Uterus (tissue), 4 donors: ENCODE results near the gene TRDMT1. TPM values are rescaled to one million over a fixed set of nuclear protein-coding genes. Genes with fewer than 3 reads are reported as not detected.

Source experiments
- DNase-seq, 2 donors: peaks; one replicate each; pipeline ENCODE4 v3.0.0-alpha.2; 2019 to 2020
- H3K27ac ChIP-seq, 2 donors: fragments of 200-600 bp; sonication (generic); 1 replicate in 1 of 2; 2 replicates in 1 of 2; pipeline ENCODE4 v1.5.1; 2016 to 2018
- H3K27me3 ChIP-seq, 2 donors: fragments of 200-600 bp; sonication (generic); one replicate each; pipeline ENCODE4 v1.5.1; 2018 to 2019; ENCODE audit warnings: control low read depth in 1 of 2
- H3K36me3 ChIP-seq, 2 donors: fragments of 200-600 bp; sonication (generic); one replicate each; pipeline ENCODE4 v1.5.1; 2019; ENCODE audit warnings: control low read depth in 1 of 2
- H3K4me1 ChIP-seq, 2 donors: fragments of 200-600 bp; sonication (generic); one replicate each; pipeline ENCODE4 v1.5.1; 2018 to 2019; ENCODE audit warnings: control low read depth in 1 of 2
- H3K4me3 ChIP-seq, 2 donors: fragments of 200-600 bp; sonication (generic); 1 replicate in 1 of 2; 2 replicates in 1 of 2; pipeline ENCODE4 v1.5.1; 2018 to 2019; ENCODE audit warnings: mild to moderate bottlenecking in 1 of 2
- H3K9me3 ChIP-seq, 2 donors: fragments of 200-600 bp; sonication (generic); one replicate each; pipeline ENCODE4 v1.5.1; 2019; ENCODE audit warnings: control low read depth in 1 of 2
- CTCF ChIP-seq, 4 experiments: fragments of 200-600 bp in 2 of 4; fragments of 450-650 bp in 2 of 4; sonication (generic) in 2 of 4; IDR thresholded peaks; one replicate each; pipeline ENCODE4 v1.5.1; 2016 to 2019; ENCODE audit warnings: antibody characterized with exemption in 4 of 4, mild to moderate bottlenecking in 2 of 4, moderate library complexity in 1 of 4
- POLR2A ChIP-seq, 2 donors: fragments of 450-650 bp; IDR thresholded peaks; one replicate each; pipeline ENCODE4 v1.6.1; 2016; ENCODE audit warnings: antibody characterized with exemption in 2 of 2, mild to moderate bottlenecking in 1 of 2, moderate library complexity in 1 of 2
- intact Hi-C: fragments of 100-400 bp; cut with DNase I; formaldehyde crosslinking; loops from one replicate; pipeline ENCODE4 v1.15.1; 2023; ENCODE audit warnings: low total_unique reads
- total RNA-seq, 4 donors: library from RNA; depleted of rRNA in 3 of 4; stranded (reverse); fragments of >200 nt in 3 of 4; gene quantifications; one replicate each; pipeline versions ENCODE4 v1.1.0 to v1.2.4, GENCODE V29; 2014 to 2023
- donor health status: DM: yes; HTN: yes; CAD: no.

The TRDMT1 gene
- total RNA-seq, 4 donors from 2014 or later = 2.6 to 25.4 (median 14.8) TPM

- intact Hi-C loops = no loop called here
- H3K27ac ChIP-seq = no peak overlapping the region
- H3K36me3 ChIP-seq = no peaks in the 10 kb centered on the region
- no peak for DNase-seq
- no peak for TF ChIP-seq POLR2A (IDR thresholded peaks at IDR 0.05)
- TF ChIP-seq CTCF (IDR thresholded peaks at IDR 0.05) = no peak
- H3K4me1 ChIP-seq = no peaks in the 10 kb centered on the region
- no peaks in the 10 kb centered on the region for H3K27me3 ChIP-seq
- no peak overlapping the region for H3K4me3 ChIP-seq
- no peaks in the 10 kb centered on the region for H3K9me3 ChIP-seq
These were observed 43.4 kb upstream of the TRDMT1 start for GRCh38 chr10:17244700-17245365.

- TF ChIP-seq POLR2A (IDR thresholded peaks at IDR 0.05) (no peak), CTCF (IDR thresholded peaks at IDR 0.05) (no peak)
- H3K4me3 ChIP-seq = no peak overlapping the region
- H3K27me3 ChIP-seq = no peaks in the 10 kb centered on the region
- H3K9me3 ChIP-seq = no peaks in the 10 kb centered on the region
- H3K36me3 ChIP-seq = no peaks in the 10 kb centered on the region
- no peak overlapping the region for H3K27ac ChIP-seq
- no peaks in the 10 kb centered on the region for H3K4me1 ChIP-seq
- intact Hi-C loops = no loop called here
- no peak for DNase-seq
These were observed 40.3 kb upstream of the TRDMT1 start for GRCh38 chr10:17241611-17242333.

- intact Hi-C loops = no loop called here
- no peaks in the 10 kb centered on the region for H3K36me3 ChIP-seq
- TF ChIP-seq POLR2A (IDR thresholded peaks at IDR 0.05) (no peak), CTCF (IDR thresholded peaks at IDR 0.05) (no peak)
- H3K4me3 ChIP-seq = no peak overlapping the region
- H3K4me1 ChIP-seq = peaks cover 5% of the 10 kb centered on the region in 2 donors
- no peaks in the 10 kb centered on the region for H3K9me3 ChIP-seq
- H3K27ac ChIP-seq = no peak overlapping the region
- no peak for DNase-seq
- H3K27me3 ChIP-seq = no peaks in the 10 kb centered on the region
These were observed 39.1 kb upstream of the TRDMT1 start for GRCh38 chr10:17240616-17241015.

- no peak overlapping the region for H3K4me3 ChIP-seq
- TF ChIP-seq CTCF (IDR thresholded peaks at IDR 0.05) = no peak
- no peak for TF ChIP-seq POLR2A (IDR thresholded peaks at IDR 0.05)
- intact Hi-C loops = no loop called here
- no peaks in the 10 kb centered on the region for H3K36me3 ChIP-seq
- H3K27ac ChIP-seq = no peak overlapping the region
- no peaks in the 10 kb centered on the region for H3K9me3 ChIP-seq
- H3K27me3 ChIP-seq = no peaks in the 10 kb centered on the region
- H3K4me1 ChIP-seq = peaks cover 5 to 7% of the 10 kb centered on the region in 2 donors
- DNase-seq = no peak
These were observed 38.6 kb upstream of the TRDMT1 start for GRCh38 chr10:17240096-17240495.

GRCh38 chr10:17239345-17240085 lies 38.0 kb upstream of the TRDMT1 start:
- peaks cover 5 to 7% of the 10 kb centered on the region in 2 donors for H3K4me1 ChIP-seq
- no peaks in the 10 kb centered on the region for H3K9me3 ChIP-seq
- intact Hi-C loops = no loop called here
- TF ChIP-seq POLR2A (IDR thresholded peaks at IDR 0.05) = no peak
- TF ChIP-seq CTCF (IDR thresholded peaks at IDR 0.05) = no peak
- no peak overlapping the region for H3K4me3 ChIP-seq
- H3K27me3 ChIP-seq = no peaks in the 10 kb centered on the region
- no peaks in the 10 kb centered on the region for H3K36me3 ChIP-seq
- no peak overlapping the region for H3K27ac ChIP-seq
- no peak for DNase-seq
